MCF 10A (cell line): ENCODE data around the gene GRID1. TPM values are rescaled to one million over a fixed set of nuclear protein-coding genes. Genes with fewer than 3 reads are reported as not detected.

ENCODE experiments used
- BruUV-seq: library from RNA; stranded (reverse); fragments of 400-500 nt; replicated peaks from 2 replicates; lab custom pipeline; 2021; lab: Mats Ljungman, UMichigan
- CTCF ChIA-PET: fragments of 300-600 bp; sonication (Branson Sonifier 250); formaldehyde crosslinking; extraction: SDS; loops from one replicate; lab custom pipeline; 2021; ENCODE audit warnings: antibody characterized with exemption, inconsistent platforms; lab: Yijun Ruan, JAX
- POLR2A ChIA-PET: fragments of 300-600, 350-650 bp; sonication (Branson Sonifier 250); formaldehyde crosslinking; extraction: SDS; loops from one replicate; lab custom pipeline; 2020; ENCODE audit warnings: antibody characterized with exemption, inconsistent platforms; lab: Yijun Ruan, JAX
- DNase-seq: peaks from one replicate; pipeline ENCODE4 v3.0.0-alpha.2; 2018; ENCODE audit not compliant: unreplicated experiment
- H3K27ac Mint-ChIP-seq: one replicate; pipeline ENCODE4 v1.8.0; 2022; ENCODE audit warnings: mild to moderate bottlenecking, low read depth, mixed read lengths; ENCODE audit not compliant: unreplicated experiment
- H3K27me3 Mint-ChIP-seq: one replicate; pipeline ENCODE4 v1.8.0; 2022; ENCODE audit warnings: mixed read lengths; ENCODE audit not compliant: insufficient read depth, unreplicated experiment
- H3K36me3 Mint-ChIP-seq: one replicate; pipeline ENCODE4 v1.8.0; 2022; ENCODE audit warnings: mild to moderate bottlenecking, moderate library complexity, mixed read lengths; ENCODE audit not compliant: insufficient read depth, unreplicated experiment
- H3K4me1 Mint-ChIP-seq: one replicate; pipeline ENCODE4 v1.8.0; 2022; ENCODE audit warnings: mixed read lengths; ENCODE audit not compliant: insufficient read depth, unreplicated experiment
- H3K4me3 Mint-ChIP-seq: one replicate; pipeline ENCODE4 v1.8.0; 2022; ENCODE audit warnings: mild to moderate bottlenecking, moderate library complexity, mixed read lengths; ENCODE audit not compliant: unreplicated experiment
- H3K9me3 Mint-ChIP-seq: one replicate; pipeline ENCODE4 v1.8.0; 2022; ENCODE audit warnings: mixed read lengths; ENCODE audit not compliant: unreplicated experiment
- CTCF ChIP-seq: fragments of 200-600 bp; IDR thresholded peaks from one replicate; pipeline ENCODE4 v1.8.0; 2022; ENCODE audit warnings: antibody characterized with exemption, mild to moderate bottlenecking; ENCODE audit not compliant: unreplicated experiment
- intact Hi-C: fragments of 100-400 bp; cut with micrococcal nuclease; formaldehyde crosslinking; loops from 2 replicates; pipeline ENCODE4 v1.14.1; 2022
- total RNA-seq: library from RNA; stranded (reverse); gene quantifications from 2 replicates; pipeline ENCODE4 v1.2.3, GENCODE V29; 2022

GRID1 gene
- total RNA-seq, 1 experiment from 2014 or later = not detected

- intact Hi-C loops = no loop called here
- CTCF ChIA-PET = interaction anchor here (1.1 kb wide), 1 partner anchor 169 kb away, joined by 3 read pairs; no protein-coding TSS in a partner anchor
- H3K27me3 Mint-ChIP-seq = no peaks in the 10 kb centered on the region
- no peak for DNase-seq
- no peak overlapping the region for H3K4me3 Mint-ChIP-seq
- no peak overlapping the region for H3K27ac Mint-ChIP-seq
- H3K36me3 Mint-ChIP-seq = no peaks in the 10 kb centered on the region
- BruUV-seq = no TSS peak
- TF ChIP-seq CTCF = no peak
- POLR2A ChIA-PET = interaction anchor here (0.6 kb wide), 2 partner anchors 10 to 82 kb away, joined by 3 read pairs; no protein-coding TSS in a partner anchor
- no peaks in the 10 kb centered on the region for H3K4me1 Mint-ChIP-seq
- peaks cover 8% of the 10 kb centered on the region for H3K9me3 Mint-ChIP-seq
These were observed 97.3 kb downstream of the GRID1 start for GRCh38 chr10:86269332-86269731.

- ChIA-PET CTCF (interaction anchor here (0.6 to 1.8 kb wide), 3 partner anchors 11 to 13 kb away, joined by 3 to 8 read pairs (median 3); no protein-coding TSS in a partner anchor), POLR2A (no interaction called here)
- Mint-ChIP-seq H3K27me3 (no peaks in the 10 kb centered on the region), H3K4me1 (no peaks in the 10 kb centered on the region), H3K27ac (no peak overlapping the region), H3K9me3 (peaks cover 8% of the 10 kb centered on the region), H3K36me3 (no peaks in the 10 kb centered on the region), H3K4me3 (no peak overlapping the region)
- BruUV-seq = no TSS peak
- no peak for TF ChIP-seq CTCF
- DNase-seq = no peak
- intact Hi-C loops = no loop called here
These were observed 99.1 kb downstream of the GRID1 start for GRCh38 chr10:86267286-86268195.

DNA sequence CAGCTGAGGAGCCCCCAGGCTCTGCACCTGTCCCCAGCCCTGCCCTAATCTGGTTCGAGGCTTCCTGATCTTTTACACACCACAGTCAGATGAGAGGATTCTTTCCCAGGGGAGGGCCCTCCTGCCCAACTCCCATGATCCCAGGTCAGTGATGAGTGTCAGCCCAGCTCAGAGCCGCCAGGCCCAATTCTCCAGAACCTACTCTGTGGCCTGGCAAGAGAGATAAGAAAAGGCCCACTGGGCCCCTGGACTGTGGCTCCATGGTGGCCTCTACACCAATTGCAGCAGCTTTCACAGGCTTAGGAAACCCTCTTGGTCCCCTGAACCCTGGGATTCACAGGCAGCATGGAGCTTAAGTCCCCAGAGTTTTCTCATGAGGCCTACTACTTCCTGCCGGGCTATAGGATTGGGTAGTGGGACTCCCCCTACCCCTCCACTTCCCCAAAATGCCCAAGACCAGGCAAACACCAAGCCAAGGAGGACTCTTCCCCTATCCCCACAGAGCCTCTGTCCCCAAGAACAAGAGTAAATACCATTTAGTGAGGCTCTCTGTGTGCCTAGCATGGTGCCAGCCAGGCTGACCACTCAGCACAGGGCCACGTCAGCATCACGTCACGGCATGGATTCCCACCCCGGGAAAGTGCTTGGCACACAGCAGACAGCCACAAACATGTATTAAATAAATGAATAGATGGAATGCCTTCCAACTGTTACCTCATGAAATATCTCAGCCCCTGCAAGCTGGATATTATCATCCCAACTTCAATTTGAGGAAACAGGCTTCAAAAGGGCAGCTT lies 100.0 kb downstream of the GRID1 start:
- no peak for TF ChIP-seq CTCF
- intact Hi-C loops = no loop called here
- Mint-ChIP-seq H3K9me3 (peaks cover 5% of the 10 kb centered on the region), H3K27ac (no peak overlapping the region), H3K4me1 (no peaks in the 10 kb centered on the region), H3K27me3 (no peaks in the 10 kb centered on the region), H3K4me3 (no peak overlapping the region), H3K36me3 (no peaks in the 10 kb centered on the region)
- BruUV-seq = no TSS peak
- DNase-seq = no peak
- POLR2A ChIA-PET = no interaction called here
- CTCF ChIA-PET = interaction anchor here (0.6 to 1.2 kb wide), 2 partner anchors 10 to 170 kb away, joined by 3 to 4 read pairs; no protein-coding TSS in a partner anchor

GRCh38 chr10:86265895-86266259 lies 100.7 kb downstream of the GRID1 start:
- H3K27ac Mint-ChIP-seq = no peak overlapping the region
- no peaks in the 10 kb centered on the region for H3K36me3 Mint-ChIP-seq
- ChIA-PET CTCF (interaction anchor here (1.2 kb wide), 1 partner anchor 169 kb away, joined by 4 read pairs; no protein-coding TSS in a partner anchor), POLR2A (no interaction called here)
- no peaks in the 10 kb centered on the region for H3K4me1 Mint-ChIP-seq
- no peaks in the 10 kb centered on the region for H3K27me3 Mint-ChIP-seq
- intact Hi-C loops = no loop called here
- BruUV-seq = no TSS peak
- no peak for TF ChIP-seq CTCF
- no peaks in the 10 kb centered on the region for H3K9me3 Mint-ChIP-seq
- DNase-seq = no peak
- H3K4me3 Mint-ChIP-seq = no peak overlapping the region
